GM12872 (cell line): ENCODE data around the gene CDKN1C.

Experiments used
- CTCF ChIP-seq: IDR thresholded peaks from 3 replicates; pipeline ENCODE4 v1.5.1; 2011; ENCODE audit warnings: low read depth, mild to moderate bottlenecking, low read length, moderate library complexity; ENCODE audit not compliant: insufficient read depth

The CDKN1C gene

GRCh38 chr11:2857918-2858317 lies 27.7 kb downstream of the CDKN1C start:
- TF ChIP-seq CTCF, result no peak

DNA sequence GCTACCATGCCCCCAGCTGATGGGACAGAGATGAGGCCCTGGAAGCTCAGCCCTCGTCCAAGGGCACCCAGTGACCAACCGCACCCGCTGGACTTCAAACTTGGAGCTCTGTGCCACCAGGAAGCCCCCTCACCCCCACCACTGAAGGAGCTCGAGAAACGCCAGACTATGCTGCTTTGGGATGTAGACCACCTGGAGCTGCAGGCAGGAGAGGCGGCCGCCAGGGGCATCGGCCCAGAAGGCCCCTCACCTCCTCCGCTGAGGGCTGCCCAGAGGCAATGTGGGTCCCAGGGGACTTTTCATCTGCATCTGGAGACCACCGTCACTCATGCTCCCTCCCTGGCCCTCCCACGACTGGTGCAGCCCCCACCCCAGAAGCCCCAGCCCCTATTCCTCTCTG lies 28.3 kb downstream of the CDKN1C start:
- no peak for TF ChIP-seq CTCF

- no peak for TF ChIP-seq CTCF
Observed at GRCh38 chr11:2855162-2855561, 30.4 kb downstream of the CDKN1C start.

DNA sequence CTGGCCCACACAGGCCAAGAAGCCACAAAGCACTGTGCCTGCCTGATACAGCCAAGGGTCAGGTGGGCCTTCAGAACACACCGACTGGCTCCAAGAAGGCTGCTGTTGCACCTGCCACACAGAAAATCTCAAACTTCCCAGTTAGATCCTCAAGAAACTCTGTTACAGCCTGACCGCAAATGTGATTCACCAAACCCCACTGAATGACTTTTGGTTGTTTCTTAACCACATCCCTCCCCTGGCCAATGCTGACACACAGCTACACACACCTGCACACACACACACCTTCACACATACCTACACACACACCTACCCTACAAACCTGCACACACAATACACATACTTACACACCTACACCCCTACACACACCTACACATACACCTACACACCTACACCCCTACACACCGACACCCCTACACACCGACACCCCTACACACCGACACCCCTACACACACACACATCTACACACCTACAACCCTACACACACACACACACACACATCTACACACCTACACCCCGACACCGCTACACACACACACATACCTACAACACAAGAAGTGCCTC lies 31.5 kb downstream of the CDKN1C start:
- no peak for TF ChIP-seq CTCF

- TF ChIP-seq CTCF, result no peak
Observed at GRCh38 chr11:2853401-2853800, 32.2 kb downstream of the CDKN1C start.

GRCh38 chr11:2849994-2850770 lies 35.4 kb downstream of the CDKN1C start:
- TF ChIP-seq CTCF, result no peak

DNA sequence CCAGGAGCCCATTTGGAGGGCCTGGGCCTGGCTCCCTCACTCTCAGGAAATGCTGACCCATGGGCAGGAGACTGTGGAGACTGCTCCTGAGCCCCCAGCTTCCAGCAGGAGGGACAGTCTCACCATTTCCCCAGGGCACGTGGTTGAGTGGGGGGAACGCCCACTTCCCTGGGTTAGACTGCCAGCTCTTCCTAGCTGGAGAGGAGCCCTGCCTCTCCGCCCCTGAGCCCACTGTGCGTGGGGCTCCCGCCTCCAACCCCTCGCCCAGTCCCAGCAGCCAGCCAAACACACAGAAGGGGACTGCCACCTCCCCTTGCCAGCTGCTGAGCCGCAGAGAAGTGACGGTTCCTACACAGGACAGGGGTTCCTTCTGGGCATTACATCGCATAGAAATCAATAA lies 37.1 kb downstream of the CDKN1C start:
- no peak for TF ChIP-seq CTCF
